BJ (cell line): ENCODE results near the gene PLEK. TPM values are rescaled to one million over a fixed set of nuclear protein-coding genes. Genes with fewer than 3 reads are reported as not detected.

Source experiments
- CTCF ChIA-PET: fragments of 350-600 bp; formaldehyde crosslinking; extraction: SDS; loops from one replicate; lab custom pipeline; 2021; ENCODE audit warnings: antibody characterized with exemption, inconsistent platforms; lab: Yijun Ruan, JAX
- POLR2A ChIA-PET: fragments of 300-600 bp; sonication (Branson Sonifier 250); formaldehyde crosslinking; extraction: SDS; loops from one replicate; lab custom pipeline; 2021; ENCODE audit warnings: antibody characterized with exemption; lab: Charles Lee
- DNase-seq: peaks from one replicate; pipeline ENCODE4 v3.0.0-alpha.2; 2011; ENCODE audit warnings: low read depth
- H3K27me3 ChIP-seq: 2 replicates; pipeline ENCODE4 v1.6.0; 2011; ENCODE audit warnings: low read length; ENCODE audit not compliant: control insufficient read depth, insufficient read depth
- H3K36me3 ChIP-seq: 2 replicates; pipeline ENCODE4 v1.5.1; 2011; ENCODE audit warnings: low read length; ENCODE audit not compliant: control insufficient read depth, insufficient read depth
- H3K4me3 ChIP-seq: 2 replicates; pipeline ENCODE4 v1.5.1; 2011; ENCODE audit warnings: low read depth, mild to moderate bottlenecking, control low read depth, low read length
- polyA plus RNA-seq: library from polyadenylated mRNA; depleted of rRNA; stranded (reverse); fragments of >200 nt; gene quantifications from 2 replicates; pipeline ENCODE4 v1.2.3, GENCODE V29; 2011
- TF ChIP-seq, protein P1 (sequence below): IDR thresholded peaks from 2 replicates; pipeline ENCODE4 v1.5.1; 2011; ENCODE audit warnings: low read depth, mild to moderate bottlenecking, control low read depth, inconsistent platforms, low read length, moderate library complexity; ENCODE audit not compliant: insufficient read depth

Gene PLEK
- polyA plus RNA-seq, 1 experiment = not detected

DNA sequence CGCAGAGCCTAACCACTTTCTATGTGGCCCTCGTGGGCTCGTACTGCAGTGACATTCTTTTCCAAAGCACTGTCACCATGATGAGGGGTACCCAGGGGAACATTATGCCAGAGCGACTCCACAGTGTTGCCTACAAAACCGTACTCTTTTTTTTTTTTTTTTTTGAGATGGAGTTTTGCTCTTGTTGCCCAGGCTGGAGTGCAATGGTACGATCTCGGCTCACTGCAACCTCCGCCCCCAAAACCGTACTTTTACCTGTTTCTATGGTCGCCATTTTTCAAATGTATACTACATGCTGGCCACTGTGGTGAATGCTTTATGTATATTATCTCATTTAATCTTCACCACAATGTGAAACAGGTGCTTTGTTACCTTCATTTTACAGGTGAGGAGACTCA is 4.3 kb downstream of the PLEK start:
- ChIA-PET POLR2A (no interaction called here), CTCF (no interaction called here)
- Histone ChIP-seq H3K27me3 (peaks cover 4% of the 10 kb centered on the region), H3K4me3 (no peak overlapping the region), H3K36me3 (no peaks in the 10 kb centered on the region)
- no peak for DNase-seq
- TF ChIP-seq, protein P1, sequence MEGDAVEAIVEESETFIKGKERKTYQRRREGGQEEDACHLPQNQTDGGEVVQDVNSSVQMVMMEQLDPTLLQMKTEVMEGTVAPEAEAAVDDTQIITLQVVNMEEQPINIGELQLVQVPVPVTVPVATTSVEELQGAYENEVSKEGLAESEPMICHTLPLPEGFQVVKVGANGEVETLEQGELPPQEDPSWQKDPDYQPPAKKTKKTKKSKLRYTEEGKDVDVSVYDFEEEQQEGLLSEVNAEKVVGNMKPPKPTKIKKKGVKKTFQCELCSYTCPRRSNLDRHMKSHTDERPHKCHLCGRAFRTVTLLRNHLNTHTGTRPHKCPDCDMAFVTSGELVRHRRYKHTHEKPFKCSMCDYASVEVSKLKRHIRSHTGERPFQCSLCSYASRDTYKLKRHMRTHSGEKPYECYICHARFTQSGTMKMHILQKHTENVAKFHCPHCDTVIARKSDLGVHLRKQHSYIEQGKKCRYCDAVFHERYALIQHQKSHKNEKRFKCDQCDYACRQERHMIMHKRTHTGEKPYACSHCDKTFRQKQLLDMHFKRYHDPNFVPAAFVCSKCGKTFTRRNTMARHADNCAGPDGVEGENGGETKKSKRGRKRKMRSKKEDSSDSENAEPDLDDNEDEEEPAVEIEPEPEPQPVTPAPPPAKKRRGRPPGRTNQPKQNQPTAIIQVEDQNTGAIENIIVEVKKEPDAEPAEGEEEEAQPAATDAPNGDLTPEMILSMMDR = no peak

- POLR2A ChIA-PET = no interaction called here
- CTCF ChIA-PET = interaction anchor here (0.5 to 2.3 kb wide), 3 partner anchors 11 to 73 kb away, joined by 3 to 8 read pairs (median 5); no protein-coding TSS in a partner anchor
- no peak for DNase-seq
- H3K4me3 ChIP-seq = no peak overlapping the region
- H3K36me3 ChIP-seq = no peaks in the 10 kb centered on the region
- H3K27me3 ChIP-seq = peaks cover 4% of the 10 kb centered on the region
- TF ChIP-seq, protein P1 = no peak
These were observed 6.1 kb downstream of the PLEK start for GRCh38 chr2:68371138-68371537.

DNA sequence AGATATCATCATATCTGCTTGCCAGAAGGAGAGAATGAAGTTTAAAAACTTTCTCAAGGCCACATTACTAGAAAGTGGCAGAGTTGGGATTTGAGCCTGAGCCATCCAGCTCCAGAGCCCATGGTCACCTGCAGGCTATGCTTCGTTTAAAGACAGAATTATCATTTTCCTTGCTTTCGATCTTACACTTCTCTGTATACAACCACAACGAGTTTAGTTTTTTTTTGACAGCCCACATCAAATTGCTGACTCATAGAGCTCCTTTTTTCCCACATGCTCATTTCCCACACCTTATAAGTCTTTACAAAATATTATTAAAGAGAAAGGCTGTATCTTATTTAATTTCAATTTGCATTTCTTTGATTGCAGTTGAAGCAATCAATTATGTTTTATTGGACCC is 6.5 kb downstream of the PLEK start:
- CTCF ChIA-PET = interaction anchor here (1.0 to 2.3 kb wide), 2 partner anchors 11 to 14 kb away, joined by 3 to 8 read pairs; no protein-coding TSS in a partner anchor
- TF ChIP-seq, protein P1 = no peak
- Histone ChIP-seq H3K27me3 (peaks cover 4% of the 10 kb centered on the region), H3K4me3 (no peak overlapping the region), H3K36me3 (no peaks in the 10 kb centered on the region)
- POLR2A ChIA-PET = no interaction called here
- DNase-seq = no peak

DNA sequence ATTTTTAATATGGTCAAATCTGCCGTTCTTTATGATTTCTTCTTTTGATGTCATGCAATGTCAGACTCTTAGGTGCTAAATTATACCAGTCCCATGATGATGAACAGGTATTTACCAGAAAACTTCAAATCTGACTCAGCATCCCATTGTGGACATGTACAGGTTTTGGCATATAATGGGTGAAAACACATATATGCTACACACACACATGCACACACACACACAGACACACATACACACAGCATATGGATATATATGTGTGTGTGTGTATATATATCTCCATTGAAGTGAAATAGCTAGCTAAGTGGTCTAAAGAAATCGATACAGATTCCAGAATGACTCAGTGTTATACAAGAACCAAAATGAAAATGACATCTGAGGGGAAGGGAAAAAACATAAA is 7.4 kb downstream of the PLEK start:
- CTCF ChIA-PET = no interaction called here
- Histone ChIP-seq H3K36me3 (no peaks in the 10 kb centered on the region), H3K27me3 (peaks cover 6% of the 10 kb centered on the region), H3K4me3 (no peak overlapping the region)
- TF ChIP-seq, protein P1 = no peak
- POLR2A ChIA-PET = no interaction called here
- no peak for DNase-seq

- H3K4me3 ChIP-seq = no peak overlapping the region
- no peak for DNase-seq
- CTCF ChIA-PET = no interaction called here
- H3K36me3 ChIP-seq = no peaks in the 10 kb centered on the region
- TF ChIP-seq, protein P1 = no peak
- POLR2A ChIA-PET = no interaction called here
- H3K27me3 ChIP-seq = peaks cover 6% of the 10 kb centered on the region
These were observed 9.1 kb downstream of the PLEK start for GRCh38 chr2:68374184-68374583.
